Bronchial epithelial cell (primary cell): ENCODE results near the gene AMIGO2. TPM values are rescaled to one million over a fixed set of nuclear protein-coding genes. Genes with fewer than 3 reads are reported as not detected.

ENCODE experiments used
- DNase-seq: peaks from one replicate; pipeline ENCODE4 v3.0.0-alpha.2; 2010; ENCODE audit warnings: low read depth
- FAIRE-seq: peaks from 2 replicates; lab custom pipeline; 2011; peaks lifted over from hg19 to GRCh38; lab: Jason Lieb, UNC
- H3K27me3 ChIP-seq: 2 replicates; pipeline ENCODE4 v1.5.1; 2011; ENCODE audit warnings: low read length; ENCODE audit not compliant: control insufficient read depth, insufficient read depth
- H3K36me3 ChIP-seq: 2 replicates; pipeline ENCODE4 v1.5.1; 2011; ENCODE audit warnings: low read length; ENCODE audit not compliant: control insufficient read depth, insufficient read depth
- H3K4me3 ChIP-seq: 2 replicates; pipeline ENCODE4 v1.5.1; 2011; ENCODE audit warnings: mild to moderate bottlenecking, low read depth, low read length, control low read depth
- total RNA-seq: library from RNA; depleted of rRNA; stranded (reverse); fragments of >200 nt; gene quantifications from 2 replicates; pipeline ENCODE4 v1.2.1, GENCODE V29; 2014
- TF ChIP-seq, protein P1 (sequence below): IDR thresholded peaks from 2 replicates; pipeline ENCODE4 v1.5.1; 2011; ENCODE audit warnings: mild to moderate bottlenecking, moderate library complexity, low read length, control low read depth, inconsistent platforms; ENCODE audit not compliant: insufficient read depth, severe bottlenecking

AMIGO2 gene
- total RNA-seq, 1 donor from 2014 or later: 61.1 TPM

DNA sequence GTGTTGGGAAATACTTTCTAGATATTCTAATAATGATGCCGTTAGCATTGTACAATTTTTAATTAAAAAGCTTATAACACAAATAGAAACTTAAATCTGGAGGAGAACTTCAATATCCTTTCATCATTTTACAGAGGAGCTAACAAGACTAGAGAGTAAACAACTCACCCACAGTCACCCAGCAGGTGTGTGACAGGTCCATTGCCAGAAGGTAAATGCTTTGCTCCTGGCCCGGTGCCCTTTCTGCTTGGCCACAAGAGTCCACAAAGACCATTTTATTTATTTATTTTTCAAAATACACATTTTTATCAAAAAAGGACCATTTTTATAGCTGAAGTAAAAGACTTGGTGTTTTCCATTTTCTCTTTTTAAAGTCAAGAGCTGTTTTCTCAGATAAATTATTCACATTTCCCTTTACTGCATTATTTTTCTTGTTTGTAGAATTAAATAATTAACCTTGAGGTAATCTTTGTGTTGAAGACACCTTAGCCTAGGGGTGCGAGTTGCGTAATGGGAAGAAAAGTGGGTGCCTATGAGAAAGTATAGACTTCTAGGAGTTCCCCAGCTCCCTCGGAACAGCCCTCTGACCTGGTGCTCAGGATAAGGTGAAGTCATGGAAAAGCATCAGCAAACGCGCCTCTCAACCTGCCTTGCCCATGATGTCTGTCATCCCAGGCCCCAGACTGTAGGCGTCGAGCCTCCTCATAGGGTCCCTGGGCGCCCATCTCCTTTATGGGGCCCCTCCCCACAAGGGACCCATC lies 26.3 kb upstream of the AMIGO2 start:
- Histone ChIP-seq H3K4me3 (no peak overlapping the region), H3K27me3 (no peaks in the 10 kb centered on the region), H3K36me3 (no peaks in the 10 kb centered on the region)
- no peak for FAIRE-seq
- TF ChIP-seq, protein P1, sequence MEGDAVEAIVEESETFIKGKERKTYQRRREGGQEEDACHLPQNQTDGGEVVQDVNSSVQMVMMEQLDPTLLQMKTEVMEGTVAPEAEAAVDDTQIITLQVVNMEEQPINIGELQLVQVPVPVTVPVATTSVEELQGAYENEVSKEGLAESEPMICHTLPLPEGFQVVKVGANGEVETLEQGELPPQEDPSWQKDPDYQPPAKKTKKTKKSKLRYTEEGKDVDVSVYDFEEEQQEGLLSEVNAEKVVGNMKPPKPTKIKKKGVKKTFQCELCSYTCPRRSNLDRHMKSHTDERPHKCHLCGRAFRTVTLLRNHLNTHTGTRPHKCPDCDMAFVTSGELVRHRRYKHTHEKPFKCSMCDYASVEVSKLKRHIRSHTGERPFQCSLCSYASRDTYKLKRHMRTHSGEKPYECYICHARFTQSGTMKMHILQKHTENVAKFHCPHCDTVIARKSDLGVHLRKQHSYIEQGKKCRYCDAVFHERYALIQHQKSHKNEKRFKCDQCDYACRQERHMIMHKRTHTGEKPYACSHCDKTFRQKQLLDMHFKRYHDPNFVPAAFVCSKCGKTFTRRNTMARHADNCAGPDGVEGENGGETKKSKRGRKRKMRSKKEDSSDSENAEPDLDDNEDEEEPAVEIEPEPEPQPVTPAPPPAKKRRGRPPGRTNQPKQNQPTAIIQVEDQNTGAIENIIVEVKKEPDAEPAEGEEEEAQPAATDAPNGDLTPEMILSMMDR: no peak
- DNase-seq: no peak

DNA sequence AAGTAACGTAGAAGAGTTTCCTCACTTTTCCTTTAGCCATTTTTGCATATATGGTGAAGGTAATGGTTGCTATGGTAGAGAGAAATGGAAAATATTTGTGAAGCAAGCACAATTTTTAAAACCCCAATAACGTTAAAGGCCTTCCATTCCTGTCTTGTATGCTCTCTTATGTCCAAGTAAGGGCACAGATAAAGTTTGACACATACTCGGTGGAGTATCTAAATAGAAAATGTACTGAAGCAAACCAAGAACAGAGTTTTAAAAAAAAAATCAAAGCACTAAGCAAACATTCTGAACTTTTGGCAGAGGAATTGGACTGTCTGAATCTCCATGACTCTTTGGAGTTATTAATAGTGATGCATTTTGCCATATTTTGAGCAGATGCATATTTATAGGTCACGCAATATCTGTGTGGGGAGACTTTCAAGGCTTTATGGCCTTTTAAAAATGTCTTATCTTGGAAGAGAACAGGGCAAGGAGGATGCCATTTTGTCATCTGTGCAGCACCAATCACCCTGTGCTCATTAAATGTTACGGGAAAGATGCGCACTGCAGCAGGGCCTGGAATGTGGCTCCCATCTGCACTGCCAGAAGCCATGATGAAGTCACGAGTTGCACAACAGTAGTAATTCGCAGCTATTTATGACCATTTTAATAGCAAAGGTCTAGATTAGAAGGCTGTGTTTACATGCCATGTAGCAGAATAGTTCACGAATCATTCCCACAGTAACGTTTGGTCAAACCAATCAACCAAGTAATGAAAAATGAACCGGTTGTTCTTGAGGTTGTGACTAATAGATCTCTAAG lies 23.3 kb upstream of the AMIGO2 start:
- TF ChIP-seq, protein P1: no peak
- FAIRE-seq: no peak
- H3K36me3 ChIP-seq: no peaks in the 10 kb centered on the region
- H3K27me3 ChIP-seq: no peaks in the 10 kb centered on the region
- DNase-seq: no peak
- H3K4me3 ChIP-seq: no peak overlapping the region

DNA sequence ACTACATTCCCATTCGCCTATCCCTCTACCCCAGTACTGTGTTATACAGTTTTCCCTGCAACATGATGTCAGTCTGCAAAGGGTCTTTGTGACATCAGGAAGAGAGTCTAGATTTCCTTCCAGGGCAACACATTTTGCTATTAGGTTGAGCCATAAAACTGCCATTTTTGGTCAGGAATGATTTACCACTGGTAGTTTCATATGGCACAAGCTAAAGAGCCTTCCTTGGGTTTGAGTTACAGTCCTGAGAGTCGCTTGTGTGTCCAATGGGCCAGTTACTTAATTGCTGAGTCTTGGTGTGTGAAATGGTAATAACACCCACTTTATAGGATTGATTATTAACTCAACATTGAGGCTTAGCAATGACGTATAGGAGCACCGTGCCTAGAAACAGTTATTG lies 22.6 kb upstream of the AMIGO2 start:
- DNase-seq: no peak
- Histone ChIP-seq H3K27me3 (no peaks in the 10 kb centered on the region), H3K4me3 (no peak overlapping the region), H3K36me3 (no peaks in the 10 kb centered on the region)
- TF ChIP-seq, protein P1: no peak
- FAIRE-seq: no peak

DNA sequence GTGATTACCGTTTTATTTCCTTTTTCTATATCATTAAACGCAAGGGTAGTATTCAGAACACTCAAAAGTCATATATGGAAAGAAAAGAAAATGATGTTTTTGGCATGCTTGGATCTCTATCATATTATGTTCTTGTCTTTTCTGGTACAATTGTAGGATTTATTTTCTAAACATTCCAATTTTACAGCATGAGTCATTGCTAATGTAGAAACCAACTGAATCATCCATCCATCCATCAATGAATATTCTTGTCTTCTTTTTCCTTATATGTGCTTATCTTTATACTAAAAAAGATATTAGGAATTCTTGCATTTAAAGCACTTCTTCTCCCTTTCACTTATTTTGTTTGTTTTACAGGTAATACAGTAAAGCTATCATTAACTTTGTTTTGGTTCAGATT lies 20.4 kb upstream of the AMIGO2 start:
- Histone ChIP-seq H3K27me3 (no peaks in the 10 kb centered on the region), H3K4me3 (no peak overlapping the region), H3K36me3 (no peaks in the 10 kb centered on the region)
- no peak for DNase-seq
- FAIRE-seq: no peak
- TF ChIP-seq, protein P1: no peak

DNA sequence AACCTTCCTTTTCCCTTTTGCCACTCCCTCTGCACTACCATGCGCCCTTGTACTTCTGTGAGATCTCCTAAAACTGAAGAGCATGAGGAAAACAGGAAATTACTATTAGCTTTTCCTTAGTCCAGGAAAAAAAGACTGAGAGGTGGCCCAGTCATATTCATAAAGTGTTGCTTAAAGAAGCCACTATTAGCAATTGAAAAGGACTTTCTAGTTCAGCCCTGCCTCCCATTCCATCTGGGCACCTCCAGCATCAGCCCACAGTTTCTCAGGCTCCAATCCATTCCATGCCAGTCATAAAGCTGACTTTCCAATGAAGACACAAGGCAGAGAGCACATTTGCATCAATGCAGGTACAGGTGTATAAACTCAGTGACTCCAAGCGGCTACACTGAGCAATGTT lies 19.9 kb upstream of the AMIGO2 start:
- Histone ChIP-seq H3K27me3 (no peaks in the 10 kb centered on the region), H3K4me3 (no peak overlapping the region), H3K36me3 (no peaks in the 10 kb centered on the region)
- DNase-seq (no peak), FAIRE-seq (no peak)
- TF ChIP-seq, protein P1: no peak
